GM18951 (cell line): ENCODE measurements around the gene PGM5.

Experiments used
- POLR2A ChIP-seq: IDR thresholded peaks from 4 replicates; pipeline ENCODE4 v1.6.1; 2011; ENCODE audit warnings: mild to moderate bottlenecking; ENCODE audit not compliant: insufficient read length, insufficient read depth; ENCODE audit errors: extremely low read depth
- in situ Hi-C: fragments of 300-500 bp; cut with MboI; formaldehyde crosslinking; loops from one replicate; pipeline ENCODE4 v1.12.0; 2022; ENCODE audit warnings: low sequenced_read_pairs, mixed read lengths, inconsistent platforms; ENCODE audit not compliant: unreplicated experiment

Gene PGM5

GRCh38 chr9:68417762-68418161, 61.4 kb downstream of the PGM5 start:
- TF ChIP-seq POLR2A = no peak

GRCh38 chr9:68418259-68418845, 61.9 kb downstream of the PGM5 start:
- TF ChIP-seq POLR2A = no peak
- in situ Hi-C loops = no loop called here

More at GRCh38 chr9:68417762-68418161, 61.4 kb downstream of the PGM5 start:
- in situ Hi-C loops = no loop called here

GRCh38 chr9:68419901-68420300, 63.5 kb downstream of the PGM5 start:
- TF ChIP-seq POLR2A = no peak
- in situ Hi-C loops = no loop called here

GRCh38 chr9:68426755-68427154, 70.3 kb downstream of the PGM5 start:
- TF ChIP-seq POLR2A = no peak
- in situ Hi-C loops = no loop called here

GRCh38 chr9:68427216-68427977, 71.0 kb downstream of the PGM5 start:
- no peak for TF ChIP-seq POLR2A
- in situ Hi-C loops = no loop called here

GRCh38 chr9:68428481-68428880, 72.1 kb downstream of the PGM5 start:
- in situ Hi-C loops = no loop called here
- no peak for TF ChIP-seq POLR2A

GRCh38 chr9:68429631-68430030, 73.2 kb downstream of the PGM5 start:
- no peak for TF ChIP-seq POLR2A
- in situ Hi-C loops = no loop called here

- no peak for TF ChIP-seq POLR2A
- in situ Hi-C loops = no loop called here
Measured at GRCh38 chr9:68431307-68431706, 74.9 kb downstream of the PGM5 start.

- in situ Hi-C loops = no loop called here
- no peak for TF ChIP-seq POLR2A
Measured at GRCh38 chr9:68433531-68434110, 77.2 kb downstream of the PGM5 start.

- in situ Hi-C loops = no loop called here
- TF ChIP-seq POLR2A = no peak
Measured at GRCh38 chr9:68437785-68438184, 81.4 kb downstream of the PGM5 start.

- in situ Hi-C loops = no loop called here
- TF ChIP-seq POLR2A = no peak
Measured at GRCh38 chr9:68443624-68444023, 87.2 kb downstream of the PGM5 start.

- TF ChIP-seq POLR2A = no peak
- in situ Hi-C loops = no loop called here
Measured at GRCh38 chr9:68446836-68447235, 90.4 kb downstream of the PGM5 start.

- TF ChIP-seq POLR2A = no peak
- in situ Hi-C loops = no loop called here
Measured at GRCh38 chr9:68447611-68448010, 91.2 kb downstream of the PGM5 start.
